Measurements from ENCODE around the gene RET.

- TF ChIP-seq POLR2AphosphoS5 (IDR thresholded peaks at IDR 0.05; ENCODE audit: borderline replicate concordance, low read depth, low read length) (no peak), EZH2 (IDR thresholded peaks at IDR 0.05) (no peak)
Observed at GRCh38 chr10:43158636-43159035, 81.8 kb downstream of the RET start.
